Left ventricle myocardium inferior (tissue), 1 donor: ENCODE measurements around the gene DNAJC12. TPM values are rescaled to one million over a fixed set of nuclear protein-coding genes. Genes with fewer than 3 reads are reported as not detected.

Source experiments
- DNase-seq: peaks from one replicate; pipeline ENCODE4 v3.0.0-alpha.2; 2020
- H3K27ac ChIP-seq: fragments of 200-600 bp; replicated peaks from 2 replicates; pipeline ENCODE4 v1.8.0; 2021
- H3K27me3 ChIP-seq: fragments of 200-600 bp; 2 replicates; pipeline ENCODE4 v1.8.0; 2021; ENCODE audit warnings: low read depth
- H3K36me3 ChIP-seq: fragments of 200-600 bp; 2 replicates; pipeline ENCODE4 v1.8.0; 2021
- H3K4me1 ChIP-seq: fragments of 200-600 bp; 2 replicates; pipeline ENCODE4 v1.8.0; 2021
- H3K4me3 ChIP-seq: fragments of 200-600 bp; 2 replicates; pipeline ENCODE4 v1.8.0; 2021; ENCODE audit warnings: mild to moderate bottlenecking, moderate library complexity
- H3K9me3 ChIP-seq: fragments of 200-600 bp; replicated peaks from 2 replicates; pipeline ENCODE4 v1.8.0; 2021
- CTCF ChIP-seq: fragments of 200-600 bp; IDR thresholded peaks from 2 replicates; pipeline ENCODE4 v1.8.0; 2021; ENCODE audit warnings: antibody characterized with exemption, mild to moderate bottlenecking, borderline replicate concordance
- intact Hi-C: fragments of 100-400 bp; cut with micrococcal nuclease; formaldehyde crosslinking; loops from one replicate; pipeline ENCODE4 v1.11.0; 2022
- total RNA-seq: library from RNA; stranded (reverse); fragmentation: NEBNext Ultra II Directional; extraction: Animal tissue kit (Norgen Biotek cat#: 25700); gene quantifications from one replicate; pipeline ENCODE4 v1.2.1, GENCODE V29; 2021
- donor health status: DM: no; HTN: yes; CAD: no; lungs with severe emphysema.

Gene DNAJC12
- total RNA-seq, 1 donor from 2014 or later = 6.1 TPM

GRCh38 chr10:67807855-67808456 lies 30.0 kb downstream of the DNAJC12 start:
- H3K9me3 ChIP-seq = no peaks in the 10 kb centered on the region
- H3K27me3 ChIP-seq = no peaks in the 10 kb centered on the region
- H3K27ac ChIP-seq = no peak overlapping the region
- no peak for DNase-seq
- H3K36me3 ChIP-seq = peaks cover 6% of the 10 kb centered on the region
- no peak overlapping the region for H3K4me3 ChIP-seq
- TF ChIP-seq CTCF = no peak
- H3K4me1 ChIP-seq = no peaks in the 10 kb centered on the region
- intact Hi-C loops = no loop called here

GRCh38 chr10:67804395-67804678 lies 33.7 kb downstream of the DNAJC12 start:
- TF ChIP-seq CTCF = no peak
- intact Hi-C loops = no loop called here
- H3K36me3 ChIP-seq = no peaks in the 10 kb centered on the region
- no peak for DNase-seq
- no peaks in the 10 kb centered on the region for H3K27me3 ChIP-seq
- H3K4me3 ChIP-seq = no peak overlapping the region
- no peak overlapping the region for H3K27ac ChIP-seq
- H3K9me3 ChIP-seq = no peaks in the 10 kb centered on the region
- H3K4me1 ChIP-seq = no peaks in the 10 kb centered on the region

GRCh38 chr10:67803588-67804394 lies 34.2 kb downstream of the DNAJC12 start:
- no peaks in the 10 kb centered on the region for H3K4me1 ChIP-seq
- H3K36me3 ChIP-seq = no peaks in the 10 kb centered on the region
- H3K4me3 ChIP-seq = no peak overlapping the region
- no peaks in the 10 kb centered on the region for H3K27me3 ChIP-seq
- intact Hi-C loops = no loop called here
- no peak for DNase-seq
- H3K9me3 ChIP-seq = no peaks in the 10 kb centered on the region
- H3K27ac ChIP-seq = no peak overlapping the region
- TF ChIP-seq CTCF = no peak

GRCh38 chr10:67802767-67803538 lies 35.0 kb downstream of the DNAJC12 start:
- no peaks in the 10 kb centered on the region for H3K4me1 ChIP-seq
- DNase-seq = no peak
- intact Hi-C loops = no loop called here
- TF ChIP-seq CTCF = no peak
- H3K27me3 ChIP-seq = no peaks in the 10 kb centered on the region
- no peaks in the 10 kb centered on the region for H3K36me3 ChIP-seq
- no peaks in the 10 kb centered on the region for H3K9me3 ChIP-seq
- H3K4me3 ChIP-seq = no peak overlapping the region
- no peak overlapping the region for H3K27ac ChIP-seq

- no peaks in the 10 kb centered on the region for H3K27me3 ChIP-seq
- H3K27ac ChIP-seq = no peak overlapping the region
- TF ChIP-seq CTCF = no peak
Measured at GRCh38 chr10:67801118-67801517, 36.9 kb downstream of the DNAJC12 start.

More at GRCh38 chr10:67801118-67801517, 36.9 kb downstream of the DNAJC12 start:
- intact Hi-C loops = no loop called here
- H3K4me3 ChIP-seq = no peak overlapping the region
- no peaks in the 10 kb centered on the region for H3K36me3 ChIP-seq
- no peaks in the 10 kb centered on the region for H3K9me3 ChIP-seq
- no peak for DNase-seq
- no peaks in the 10 kb centered on the region for H3K4me1 ChIP-seq
